ENCODE data around the gene LDHD. TPM values are rescaled to one million over a fixed set of nuclear protein-coding genes. Genes with fewer than 3 reads are reported as not detected.

The LDHD gene
- total RNA-seq, 1 donor from 2014 or later, result 0.65 TPM

GRCh38 chr16:75065149-75065505, 51.5 kb downstream of the LDHD start:
- Mint-ChIP-seq H3K36me3 (no peaks in the 10 kb centered on the region), H3K27ac (peak overlapping the region; percentile 78), H3K9me3 (no peaks in the 10 kb centered on the region), H3K4me1 (peaks cover 52% of the 10 kb centered on the region), H3K27me3 (ENCODE audit: low read depth) (no peaks in the 10 kb centered on the region), H3K4me3 (no peak overlapping the region)
- TF ChIP-seq CTCF (IDR thresholded peaks at IDR 0.05; ENCODE audit: unreplicated experiment), result no peak
- no peak for DNase-seq (ENCODE audit: low spot score in 2 of 2, unreplicated experiment in 2 of 2)

- DNase-seq (ENCODE audit: low spot score in 2 of 2, unreplicated experiment in 2 of 2), result no peak
- H3K4me1 Mint-ChIP-seq, result peaks cover 52% of the 10 kb centered on the region
- no peaks in the 10 kb centered on the region for H3K36me3 Mint-ChIP-seq
- no peaks in the 10 kb centered on the region for H3K27me3 Mint-ChIP-seq (ENCODE audit: low read depth)
- no peak overlapping the region for H3K4me3 Mint-ChIP-seq
- no peaks in the 10 kb centered on the region for H3K9me3 Mint-ChIP-seq
- H3K27ac Mint-ChIP-seq, result peak overlapping the region; percentile 78
- TF ChIP-seq CTCF (IDR thresholded peaks at IDR 0.05; ENCODE audit: unreplicated experiment), result no peak
Measured at GRCh38 chr16:75064403-75065148, 52.0 kb downstream of the LDHD start.

- TF ChIP-seq CTCF (IDR thresholded peaks at IDR 0.05; ENCODE audit: unreplicated experiment), result no peak
- peaks cover 59% of the 10 kb centered on the region for H3K4me1 Mint-ChIP-seq
- DNase-seq (ENCODE audit: low spot score in 2 of 2, unreplicated experiment in 2 of 2), result no peak
- H3K36me3 Mint-ChIP-seq, result no peaks in the 10 kb centered on the region
- H3K27me3 Mint-ChIP-seq (ENCODE audit: low read depth), result no peaks in the 10 kb centered on the region
- H3K4me3 Mint-ChIP-seq, result no peak overlapping the region
- peak overlapping the region; percentile 89 for H3K27ac Mint-ChIP-seq
- H3K9me3 Mint-ChIP-seq, result no peaks in the 10 kb centered on the region
Measured at GRCh38 chr16:75063549-75064088, 53.0 kb downstream of the LDHD start.

GRCh38 chr16:75062976-75063346, 53.6 kb downstream of the LDHD start:
- Mint-ChIP-seq H3K9me3 (no peaks in the 10 kb centered on the region), H3K4me3 (no peak overlapping the region), H3K36me3 (no peaks in the 10 kb centered on the region), H3K4me1 (peaks cover 63% of the 10 kb centered on the region), H3K27me3 (ENCODE audit: low read depth) (no peaks in the 10 kb centered on the region), H3K27ac (peak overlapping the region; percentile 87)
- no peak for TF ChIP-seq CTCF (IDR thresholded peaks at IDR 0.05; ENCODE audit: unreplicated experiment)
- DNase-seq (ENCODE audit: low spot score in 2 of 2, unreplicated experiment in 2 of 2), result no peak

- Mint-ChIP-seq H3K4me1 (peaks cover 59% of the 10 kb centered on the region), H3K27me3 (ENCODE audit: low read depth) (no peaks in the 10 kb centered on the region), H3K9me3 (no peaks in the 10 kb centered on the region), H3K27ac (peak overlapping the region; percentile 87), H3K36me3 (no peaks in the 10 kb centered on the region), H3K4me3 (no peak overlapping the region)
- no peak for TF ChIP-seq CTCF (IDR thresholded peaks at IDR 0.05; ENCODE audit: unreplicated experiment)
- DNase-seq (ENCODE audit: low spot score in 2 of 2, unreplicated experiment in 2 of 2), result no peak
Measured at GRCh38 chr16:75062135-75062975, 54.2 kb downstream of the LDHD start.

Other genes starting within 250 kb of the LDHD start
- 115 to 134 TPM (median 127 TPM) in 3 replicates for gene WDR59, start 131.7 kb downstream of the LDHD start, total RNA-seq
- 52.9 to 55.0 TPM (median 53.1 TPM) in 3 replicates for gene ZNRF1, start 117.8 kb downstream of the LDHD start, total RNA-seq
- 21.8 to 22.3 TPM (median 21.8 TPM) in 3 replicates for gene ZFP1, start 31.7 kb upstream of the LDHD start, total RNA-seq
- not detected in 3 replicates for gene CTRB2, start 90.4 kb upstream of the LDHD start, total RNA-seq
- gene CTRB1, start 102.2 kb upstream of the LDHD start, total RNA-seq, result not detected in 3 replicates
- gene BCAR1, start 134.8 kb upstream of the LDHD start, total RNA-seq, result 87.3 to 95.9 TPM (median 95.1 TPM) in 3 replicates